Umbilical cord (tissue), 2 donors: ENCODE data around the gene PGM1. TPM values are rescaled to one million over a fixed set of nuclear protein-coding genes. Genes with fewer than 3 reads are reported as not detected.
A peak's percentile ranks its signal among the peaks of the same experiment; 100 is the strongest.

Experiments used
- DNase-seq: peaks from one replicate; pipeline ENCODE4 v3.0.0-alpha.2; 2015; ENCODE audit warnings: low spot score
- total RNA-seq: library from RNA; depleted of rRNA; stranded (reverse); fragments of >200 nt; gene quantifications from one replicate; pipeline ENCODE4 v1.2.3, GENCODE V29; 2014; ENCODE audit warnings: low replicate concordance; ENCODE audit not compliant: insufficient read depth

The PGM1 gene
- total RNA-seq, 1 donor from 2014 or later, result 65.2 TPM

DNA sequence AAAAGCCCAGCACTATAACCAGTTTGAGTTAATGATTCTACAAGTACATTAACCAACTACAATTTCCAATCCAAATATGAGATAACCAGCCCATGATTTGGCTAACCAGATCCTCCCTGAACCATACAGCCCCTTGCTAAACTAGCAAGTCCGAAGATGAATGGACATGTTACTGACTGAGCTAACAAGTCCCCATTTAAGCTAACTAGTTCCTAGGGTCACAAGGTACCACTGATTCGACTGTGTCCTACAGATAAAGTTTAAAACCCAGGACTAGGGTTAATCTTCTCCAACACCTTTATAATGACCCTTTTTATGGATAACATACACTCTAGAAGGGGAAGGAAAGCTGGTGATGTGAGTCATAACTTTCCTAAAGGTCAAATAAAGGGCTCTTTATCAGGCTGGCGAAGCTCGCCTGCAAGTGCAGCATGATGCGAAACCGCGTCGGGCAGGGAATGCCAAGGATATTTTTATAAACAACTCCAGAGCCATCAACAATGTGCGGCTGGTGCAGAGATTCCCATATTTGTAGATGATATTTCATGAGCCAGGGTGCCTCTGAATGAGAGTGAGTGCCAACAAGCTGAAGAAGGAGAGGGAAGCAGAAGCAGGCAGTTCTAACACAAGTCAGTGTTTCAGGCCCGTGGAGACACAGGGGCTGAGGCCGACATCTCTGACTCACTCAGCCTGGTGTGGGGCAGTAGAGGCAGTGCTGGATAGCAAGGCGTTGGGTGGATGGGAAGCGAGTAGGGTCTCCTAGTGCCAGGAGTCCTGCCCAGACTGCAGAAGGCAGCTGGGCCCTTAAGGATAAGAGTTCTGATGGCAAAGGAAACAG is 105.0 kb downstream of the PGM1 start:
- peak; percentile 84 for DNase-seq

- DNase-seq, result no peak
These were observed 108.0 kb downstream of the PGM1 start for GRCh38 chr1:63701187-63701586.

GRCh38 chr1:63703701-63704107 is 110.5 kb downstream of the PGM1 start:
- DNase-seq, result no peak

GRCh38 chr1:63704443-63704842 is 111.2 kb downstream of the PGM1 start:
- DNase-seq, result no peak

DNA sequence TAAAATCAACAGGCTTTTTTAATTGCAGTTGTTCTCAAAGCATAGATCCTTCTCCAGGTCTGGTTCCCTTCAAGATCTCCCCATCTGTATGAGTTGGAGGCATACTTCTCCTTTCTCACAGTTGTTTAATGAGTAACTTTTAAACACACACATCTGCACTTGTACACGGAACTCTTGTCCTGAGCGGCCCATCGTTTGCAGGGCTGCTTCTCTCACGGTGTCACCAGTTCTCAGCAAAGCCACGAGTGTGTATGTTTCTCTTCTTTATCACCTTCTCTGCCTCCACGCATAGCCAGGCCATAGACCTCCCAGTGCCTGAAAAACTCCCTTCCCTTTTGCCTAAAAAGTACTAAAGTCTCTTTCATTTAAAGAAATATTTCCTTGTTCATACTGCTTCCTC is 111.9 kb downstream of the PGM1 start:
- DNase-seq, result no peak

DNA sequence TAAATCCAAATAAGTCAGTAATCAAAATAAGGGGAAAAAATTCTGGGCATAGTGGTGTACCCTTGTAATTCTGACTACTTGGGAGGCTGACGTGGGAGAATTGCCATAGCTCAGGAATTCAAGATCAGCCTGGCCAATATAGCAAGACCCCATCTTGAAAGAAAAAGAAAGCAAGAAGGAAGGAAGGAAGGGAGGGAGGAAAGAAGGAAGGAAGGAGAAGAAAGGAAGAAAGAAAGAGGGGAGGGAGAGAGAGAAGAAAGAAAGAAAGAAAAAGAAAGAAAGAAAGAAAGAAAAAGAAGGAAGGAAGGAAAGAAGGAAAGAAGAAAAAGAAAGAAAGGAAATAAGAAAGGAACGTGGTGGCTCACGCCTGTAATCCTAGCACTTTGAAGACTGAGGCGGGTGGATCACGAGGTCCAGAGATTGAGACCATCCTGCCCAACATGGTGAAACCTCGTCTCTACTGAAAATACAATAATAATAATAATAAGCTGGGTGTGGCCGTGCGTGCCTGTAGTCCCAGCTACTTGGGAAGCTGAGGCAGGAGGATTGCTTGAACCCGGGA is 116.1 kb downstream of the PGM1 start:
- no peak for DNase-seq

Other genes starting within 250 kb of the PGM1 start
- gene ALG6, start 225.8 kb upstream of the PGM1 start, total RNA-seq, result 8.2 TPM
- gene ITGB3BP, start 70.2 kb upstream of the PGM1 start, total RNA-seq, result 35.4 TPM
- gene EFCAB7, start 69.9 kb upstream of the PGM1 start, total RNA-seq, result 12.5 TPM
- gene ROR1, start 180.6 kb downstream of the PGM1 start, total RNA-seq, result 22.4 TPM